B cell (primary cell): Measurements from ENCODE around the gene OR10G3.

Experiments
- EZH2 ChIP-seq: IDR thresholded peaks from 2 replicates; pipeline ENCODE4 v1.6.1; 2012; ENCODE audit warnings: borderline replicate concordance, low read depth, mild to moderate bottlenecking, moderate library complexity, low read length; ENCODE audit not compliant: insufficient read depth, poor library complexity, severe bottlenecking
- TF ChIP-seq, protein P1 (sequence below): fragments of 200-600 bp; IDR thresholded peaks from one replicate; pipeline ENCODE4 v1.8.0; 2022; ENCODE audit warnings: antibody characterized with exemption, mild to moderate bottlenecking

DNA sequence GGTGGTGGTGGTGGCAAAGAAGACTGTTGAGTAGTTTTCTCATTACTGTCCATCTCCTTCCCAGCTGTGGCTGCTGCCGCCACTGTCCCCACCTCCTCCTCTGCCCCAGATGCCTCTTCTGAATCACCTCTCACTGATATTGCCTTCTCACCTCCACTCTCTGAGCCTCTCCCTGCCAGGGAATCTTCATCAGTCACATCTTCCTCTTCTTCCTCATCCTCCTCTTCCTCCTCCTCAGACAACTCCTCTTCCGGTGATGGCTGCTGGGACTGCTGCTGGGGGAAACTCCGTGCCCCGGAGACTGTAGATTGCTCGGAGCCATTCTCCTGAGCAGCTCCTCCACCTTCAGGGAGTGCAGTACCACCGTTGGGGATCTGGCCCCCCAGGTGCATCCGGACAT lies 56.7 kb downstream of the OR10G3 start:
- TF ChIP-seq, protein P1, sequence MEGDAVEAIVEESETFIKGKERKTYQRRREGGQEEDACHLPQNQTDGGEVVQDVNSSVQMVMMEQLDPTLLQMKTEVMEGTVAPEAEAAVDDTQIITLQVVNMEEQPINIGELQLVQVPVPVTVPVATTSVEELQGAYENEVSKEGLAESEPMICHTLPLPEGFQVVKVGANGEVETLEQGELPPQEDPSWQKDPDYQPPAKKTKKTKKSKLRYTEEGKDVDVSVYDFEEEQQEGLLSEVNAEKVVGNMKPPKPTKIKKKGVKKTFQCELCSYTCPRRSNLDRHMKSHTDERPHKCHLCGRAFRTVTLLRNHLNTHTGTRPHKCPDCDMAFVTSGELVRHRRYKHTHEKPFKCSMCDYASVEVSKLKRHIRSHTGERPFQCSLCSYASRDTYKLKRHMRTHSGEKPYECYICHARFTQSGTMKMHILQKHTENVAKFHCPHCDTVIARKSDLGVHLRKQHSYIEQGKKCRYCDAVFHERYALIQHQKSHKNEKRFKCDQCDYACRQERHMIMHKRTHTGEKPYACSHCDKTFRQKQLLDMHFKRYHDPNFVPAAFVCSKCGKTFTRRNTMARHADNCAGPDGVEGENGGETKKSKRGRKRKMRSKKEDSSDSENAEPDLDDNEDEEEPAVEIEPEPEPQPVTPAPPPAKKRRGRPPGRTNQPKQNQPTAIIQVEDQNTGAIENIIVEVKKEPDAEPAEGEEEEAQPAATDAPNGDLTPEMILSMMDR: no peak
- no peak for TF ChIP-seq EZH2
